SK-N-SH (cell line): ENCODE data around the gene TULP3. TPM values are rescaled to one million over a fixed set of nuclear protein-coding genes. Genes with fewer than 3 reads are reported as not detected.

Experiments used
- CTCF ChIA-PET: fragments of 300-600, 350-600 bp; formaldehyde crosslinking; extraction: SDS; loops from one replicate; lab custom pipeline; 2021; lab: Yijun Ruan, JAX
- POLR2A ChIA-PET: fragments of 350-600 bp; sonication (Branson Sonifier 250); formaldehyde crosslinking; extraction: SDS; loops from one replicate; lab custom pipeline; 2020; ENCODE audit warnings: antibody characterized with exemption, inconsistent platforms; lab: Yijun Ruan, JAX
- DNase-seq: peaks from one replicate; pipeline ENCODE4 v3.0.0; 2012
- H2AFZ ChIP-seq: fragments of 200-600 bp; sonication (generic); 2 replicates; pipeline ENCODE4 v1.8.1; 2016; ENCODE audit warnings: antibody characterized with exemption, mild to moderate bottlenecking, low read depth
- H3F3A ChIP-seq: fragments of 200-600 bp; sonication (generic); replicated peaks from 2 replicates; pipeline ENCODE3; 2016; ENCODE audit warnings: antibody characterized with exemption, mild to moderate bottlenecking; ENCODE audit not compliant: insufficient read depth
- H3K27ac ChIP-seq, 2 experiments: fragments of 200-500 bp in 1 of 2; fragments of 200-600 bp in 1 of 2; sonication (Bioruptor generic) in 1 of 2; sonication (generic), shearing (Covaris generic) in 1 of 2; 2 replicates each; pipeline versions ENCODE4 v1.5.1 to v1.6.1; 2014 to 2016; ENCODE audit warnings: low read depth in 2 of 2, inconsistent platforms in 1 of 2, low read length in 1 of 2, mild to moderate bottlenecking in 1 of 2, mixed read lengths in 1 of 2
- H3K27me3 ChIP-seq: fragments of 200-600 bp; sonication (generic), shearing (Covaris generic); 2 replicates; pipeline ENCODE4 v1.6.1; 2016; ENCODE audit warnings: mixed run types; ENCODE audit not compliant: insufficient read depth
- H3K36me3 ChIP-seq, 2 experiments: fragments of 200-500 bp in 1 of 2; fragments of 200-600 bp in 1 of 2; sonication (Bioruptor generic) in 1 of 2; sonication (generic) in 1 of 2; replicated peaks in 1 of 2; 2 replicates each; pipeline versions ENCODE3 to v1.5.1; 2014 to 2016; ENCODE audit warnings: low read length in 1 of 2, mild to moderate bottlenecking in 1 of 2; ENCODE audit not compliant: insufficient read depth in 2 of 2, control insufficient read depth in 1 of 2
- H3K4me1 ChIP-seq, 2 experiments: fragments of 200-500 bp in 1 of 2; fragments of 200-600 bp in 1 of 2; sonication (Bioruptor generic) in 1 of 2; sonication (generic), shearing (Covaris generic) in 1 of 2; 2 replicates each; pipeline versions ENCODE4 v1.5.1 to v1.6.1; 2014 to 2016; ENCODE audit warnings: low read depth in 1 of 2, low read length in 1 of 2, mixed run types in 1 of 2; ENCODE audit not compliant: insufficient read depth in 2 of 2, control insufficient read depth in 1 of 2
- H3K4me2 ChIP-seq: fragments of 200-600 bp; sonication (generic), shearing (Covaris generic); 2 replicates; pipeline ENCODE4 v1.6.1; 2017; ENCODE audit warnings: mixed run types
- H3K4me3 ChIP-seq, 2 experiments: fragments of 200-500 bp in 1 of 2; fragments of 200-600 bp in 1 of 2; sonication (Bioruptor generic) in 1 of 2; sonication (generic), shearing (Covaris generic) in 1 of 2; 2 replicates each; pipeline versions ENCODE4 v1.5.1 to v1.8.1; 2014 to 2016; ENCODE audit warnings: low read depth in 2 of 2, inconsistent platforms in 1 of 2, low read length in 1 of 2, mild to moderate bottlenecking in 1 of 2, mixed read lengths in 1 of 2, moderate library complexity in 1 of 2
- H3K79me2 ChIP-seq: fragments of 200-600 bp; sonication (generic); 2 replicates; pipeline ENCODE4 v1.8.1; 2017; ENCODE audit warnings: mild to moderate bottlenecking; ENCODE audit not compliant: insufficient read depth
- H3K9ac ChIP-seq: fragments of 200-600 bp; sonication (generic); 2 replicates; pipeline ENCODE4 v1.6.1; 2017; ENCODE audit warnings: mixed run types
- H3K9me2 ChIP-seq: fragments of 200-600 bp; sonication (generic); 2 replicates; pipeline ENCODE4 v1.6.1; 2017; ENCODE audit warnings: mixed run types
- H3K9me3 ChIP-seq: fragments of 200-600 bp; sonication (generic); 2 replicates; pipeline ENCODE4 v1.6.1; 2017; ENCODE audit warnings: mixed run types, mild to moderate bottlenecking, moderate library complexity
- H4K20me1 ChIP-seq: fragments of 200-600 bp; sonication (generic); 2 replicates; pipeline ENCODE4 v1.6.1; 2017; ENCODE audit warnings: mild to moderate bottlenecking, mixed run types; ENCODE audit not compliant: insufficient read depth
- CHD2 ChIP-seq: fragments of 150-350 bp; IDR thresholded peaks from 2 replicates; pipeline ENCODE4 v1.6.1; 2018; ENCODE audit warnings: low read length; ENCODE audit not compliant: partially characterized antibody
- ELF1 ChIP-seq: IDR thresholded peaks from 2 replicates; pipeline ENCODE4 v1.4.0; 2012
- EP300 ChIP-seq, 2 experiments: IDR thresholded peaks; 2 replicates each; pipeline versions ENCODE4 v1.4.0 to v1.6.1; 2012; ENCODE audit warnings: borderline replicate concordance in 1 of 2, low read depth in 1 of 2, low read length in 1 of 2
- FOSL2 ChIP-seq: IDR thresholded peaks from 2 replicates; pipeline ENCODE4 v1.4.0; 2012; ENCODE audit warnings: low read depth, mild to moderate bottlenecking, moderate library complexity, borderline replicate concordance
- FOXJ3 ChIP-seq: sonication (generic); formaldehyde crosslinking; IDR thresholded peaks from 2 replicates; pipeline ENCODE4 v1.5.1; 2020; ENCODE audit warnings: mild to moderate bottlenecking, missing genetic modification reagents
- FOXM1 ChIP-seq: IDR thresholded peaks from 2 replicates; pipeline ENCODE4 v1.4.0; 2012; ENCODE audit warnings: low read depth, mild to moderate bottlenecking
- IRF3 ChIP-seq: fragments of 150-350 bp; IDR thresholded peaks from 2 replicates; pipeline ENCODE4 v1.6.1; 2016; ENCODE audit warnings: mild to moderate bottlenecking, low read depth, low read length
- JUND ChIP-seq: IDR thresholded peaks from 2 replicates; pipeline ENCODE4 v1.4.0; 2012
- MAX ChIP-seq: IDR thresholded peaks from 2 replicates; pipeline ENCODE4 v1.4.0; 2012; ENCODE audit warnings: low read depth
- MEF2A ChIP-seq: IDR thresholded peaks from 2 replicates; pipeline ENCODE4 v1.4.0; 2012; ENCODE audit warnings: low read depth, borderline replicate concordance
- NFIC ChIP-seq: IDR thresholded peaks from 2 replicates; pipeline ENCODE4 v1.4.0; 2012; ENCODE audit warnings: borderline replicate concordance
- PBX3 ChIP-seq: IDR thresholded peaks from 2 replicates; pipeline ENCODE4; 2012
- RAD21 ChIP-seq: IDR thresholded peaks from 2 replicates; pipeline ENCODE4 v1.6.1; 2012; ENCODE audit warnings: mild to moderate bottlenecking, low read length
- RCOR1 ChIP-seq: fragments of 150-350 bp; IDR thresholded peaks from 2 replicates; pipeline ENCODE4 v1.6.1; 2017; ENCODE audit warnings: antibody characterized with exemption, low read length
- REST ChIP-seq: IDR thresholded peaks from 2 replicates; pipeline ENCODE4 v1.6.1; 2012; ENCODE audit warnings: mild to moderate bottlenecking, low read depth, low read length, moderate library complexity
- RFX5 ChIP-seq: IDR thresholded peaks from 2 replicates; pipeline ENCODE4 v1.6.1; 2012; ENCODE audit warnings: mild to moderate bottlenecking, improper control_type of control experiment, low read length
- RXRA ChIP-seq: IDR thresholded peaks from 2 replicates; pipeline ENCODE4 v1.4.0; 2012; ENCODE audit warnings: low read depth, mild to moderate bottlenecking, borderline replicate concordance
- SMC3 ChIP-seq: IDR thresholded peaks from 2 replicates; pipeline ENCODE4 v1.6.1; 2012; ENCODE audit warnings: low read depth, low read length, improper control_type of control experiment
- TCF12 ChIP-seq: IDR thresholded peaks from 2 replicates; pipeline ENCODE4 v1.4.0; 2012
- TEAD4 ChIP-seq: IDR thresholded peaks from 2 replicates; pipeline ENCODE4 v1.4.0; 2012; ENCODE audit warnings: mild to moderate bottlenecking, borderline replicate concordance; ENCODE audit not compliant: insufficient read depth
- WGBS: methylation state at CpG from one replicate; pipeline ENCODE4 v1.1.6; 2017; ENCODE audit warnings: low lambda C conversion rate; 5-methylcytosine and 5-hydroxymethylcytosine counted together
- polyA plus RNA-seq, 3 experiments: library from polyadenylated mRNA; depleted of rRNA; stranded (reverse); fragments of >200 nt; gene quantifications; 2 replicates each; pipeline ENCODE4 v1.2.3, GENCODE V29; 2012

TULP3 gene
- polyA plus RNA-seq, 1 of the 3 experiments (the other 2 are of a cell fraction), result 22.6 TPM

GRCh38 chr12:2919249-2919648 lies 28.6 kb downstream of the TULP3 start:
- H3K27me3 ChIP-seq, result no peaks in the 10 kb centered on the region
- 85% methylated on average over 2 of the region's 2 CpGs for WGBS
- no peaks in the 10 kb centered on the region; a peak in 1 of 4 replicates for H3K4me1 ChIP-seq
- H3F3A ChIP-seq, result no peaks in the 10 kb centered on the region
- CTCF ChIA-PET, result no interaction called here
- peaks cover 5 to 65% of the 10 kb centered on the region in 2 experiments for H3K36me3 ChIP-seq
- POLR2A ChIA-PET, result no interaction called here
- DNase-seq, result no peak
- no peak for TF ChIP-seq RFX5
- no peak for TF ChIP-seq FOSL2
- no peak for TF ChIP-seq SMC3
- no peak for TF ChIP-seq MEF2A
- TF ChIP-seq EP300 (IDR thresholded peaks at IDR 0.05; ENCODE audit: borderline replicate concordance in 1 of 2, low read depth in 1 of 2, low read length in 1 of 2), result no peak
- no peak for TF ChIP-seq RAD21
- no peak for TF ChIP-seq RCOR1
- TF ChIP-seq FOXJ3 (CRISPR knock-in tag), result no peak
- TF ChIP-seq CHD2, result no peak
- TF ChIP-seq FOXM1, result no peak
- TF ChIP-seq REST, result no peak
- no peak for TF ChIP-seq NFIC
- TF ChIP-seq TCF12, result no peak
- TF ChIP-seq ELF1, result no peak
- H3K9me3 ChIP-seq, result no peaks in the 10 kb centered on the region
- H3K4me2 ChIP-seq, result no peak overlapping the region
- H3K79me2 ChIP-seq, result peaks cover 21% of the 10 kb centered on the region
- H3K27ac ChIP-seq, result no peak overlapping the region
- no peaks in the 10 kb centered on the region for H4K20me1 ChIP-seq
- H3K4me3 ChIP-seq, result no peak overlapping the region
- H3K9ac ChIP-seq, result no peak overlapping the region
- no peak overlapping the region for H2AFZ ChIP-seq
- H3K9me2 ChIP-seq, result no peaks in the 10 kb centered on the region

- H3K9me3 ChIP-seq, result no peaks in the 10 kb centered on the region
- no peak overlapping the region for H3K9ac ChIP-seq
- no peaks in the 10 kb centered on the region for H3K27me3 ChIP-seq
- H3F3A ChIP-seq, result peaks cover 6% of the 10 kb centered on the region
- ChIA-PET CTCF (no interaction called here), POLR2A (no interaction called here)
- peaks cover 30% of the 10 kb centered on the region; the same call in 1 of the 2 replicates for H3K79me2 ChIP-seq
- no peak overlapping the region for H3K4me2 ChIP-seq
- no peak for DNase-seq
- 93% methylated on average over 2 of the region's 2 CpGs for WGBS
- peaks cover 0 to 5% of the 10 kb centered on the region in 2 experiments; a peak in 1 of 4 replicates for H3K4me1 ChIP-seq
- H3K4me3 ChIP-seq, result no peak overlapping the region
- H3K27ac ChIP-seq, result no peak overlapping the region; a peak in 1 of 4 replicates
- H2AFZ ChIP-seq, result no peak overlapping the region
- H3K9me2 ChIP-seq, result no peaks in the 10 kb centered on the region
- peaks cover 5 to 56% of the 10 kb centered on the region in 2 experiments for H3K36me3 ChIP-seq
- H4K20me1 ChIP-seq, result peaks cover 3% of the 10 kb centered on the region; the same call in 1 of the 2 replicates
- no peak for TF ChIP-seq REST
- TF ChIP-seq RCOR1, result no peak
- no peak for TF ChIP-seq NFIC
- no peak for TF ChIP-seq PBX3
- no peak for TF ChIP-seq TEAD4
- no peak for TF ChIP-seq ELF1
- no peak for TF ChIP-seq JUND
- TF ChIP-seq FOSL2, result no peak
- no peak for TF ChIP-seq IRF3
- TF ChIP-seq RXRA, result no peak
- no peak for TF ChIP-seq MAX
- no peak for TF ChIP-seq TCF12
These were observed 31.6 kb downstream of the TULP3 start for GRCh38 chr12:2922329-2922728.
